ENCODE data around the gene RBFOX1. TPM values are rescaled to one million over a fixed set of nuclear protein-coding genes. Genes with fewer than 3 reads are reported as not detected.

Gene RBFOX1
- total and polyA plus RNA-seq, 5 experiments from 2014 or later: not detected

- no peak overlapping the region for H3K27ac Mint-ChIP-seq
- ATAC-seq: no peak
- no peaks in the 10 kb centered on the region for H3K36me3 Mint-ChIP-seq
- POLR2A ChIA-PET: no interaction called here
- no peaks in the 10 kb centered on the region for H3K27me3 Mint-ChIP-seq
- DNase-seq: no peak
- peaks cover 0 to 21% (median 8%) of the 10 kb centered on the region in 9 donors for H3K9me3 Mint-ChIP-seq
- no peaks in the 10 kb centered on the region for H3K4me1 Mint-ChIP-seq
- no peak overlapping the region for H3K4me3 Mint-ChIP-seq
These were observed 403.6 kb downstream of the RBFOX1 start for GRCh38 chr16:7736138-7736665.

- Mint-ChIP-seq H3K4me1 (no peaks in the 10 kb centered on the region), H3K36me3 (no peaks in the 10 kb centered on the region), H3K4me3 (no peak overlapping the region), H3K9me3 (peaks cover 0 to 31% (median 13%) of the 10 kb centered on the region in 9 donors), H3K27ac (no peak overlapping the region), H3K27me3 (no peaks in the 10 kb centered on the region)
- POLR2A ChIA-PET: no interaction called here
- DNase-seq: no peak
- ATAC-seq: no peak
These were observed 410.0 kb downstream of the RBFOX1 start for GRCh38 chr16:7742626-7743025.

- H3K4me3 Mint-ChIP-seq: no peak overlapping the region
- POLR2A ChIA-PET: no interaction called here
- H3K36me3 Mint-ChIP-seq: no peaks in the 10 kb centered on the region
- peaks cover 0 to 20% (median 14%) of the 10 kb centered on the region in 9 donors for H3K9me3 Mint-ChIP-seq
- H3K27ac Mint-ChIP-seq: no peak overlapping the region
- DNase-seq: no peak
- H3K4me1 Mint-ChIP-seq: no peaks in the 10 kb centered on the region
- no peaks in the 10 kb centered on the region for H3K27me3 Mint-ChIP-seq
- no peak for ATAC-seq
These were observed 412.1 kb downstream of the RBFOX1 start for GRCh38 chr16:7744546-7745264.

- Mint-ChIP-seq H3K27me3 (no peaks in the 10 kb centered on the region), H3K36me3 (no peaks in the 10 kb centered on the region), H3K4me3 (no peak overlapping the region), H3K4me1 (no peaks in the 10 kb centered on the region), H3K9me3 (peaks cover 0 to 17% (median 11%) of the 10 kb centered on the region in 9 donors), H3K27ac (no peak overlapping the region)
- no peak for ATAC-seq
- POLR2A ChIA-PET: no interaction called here
- DNase-seq: no peak
These were observed 412.6 kb downstream of the RBFOX1 start for GRCh38 chr16:7745276-7745675.

GRCh38 chr16:7746941-7747340 is 414.3 kb downstream of the RBFOX1 start:
- no peaks in the 10 kb centered on the region for H3K4me1 Mint-ChIP-seq
- H3K9me3 Mint-ChIP-seq: peaks cover 0 to 16% (median 11%) of the 10 kb centered on the region in 9 donors
- H3K27me3 Mint-ChIP-seq: no peaks in the 10 kb centered on the region
- POLR2A ChIA-PET: no interaction called here
- ATAC-seq: no peak
- no peak for DNase-seq
- no peak overlapping the region for H3K4me3 Mint-ChIP-seq
- no peak overlapping the region for H3K27ac Mint-ChIP-seq
- H3K36me3 Mint-ChIP-seq: no peaks in the 10 kb centered on the region

- ATAC-seq (no peak), DNase-seq (no peak)
- no peak overlapping the region for H3K27ac Mint-ChIP-seq
- no peaks in the 10 kb centered on the region for H3K36me3 Mint-ChIP-seq
- peaks cover 0 to 23% (median 11%) of the 10 kb centered on the region in 9 donors for H3K9me3 Mint-ChIP-seq
- POLR2A ChIA-PET: no interaction called here
- H3K4me3 Mint-ChIP-seq: no peak overlapping the region
- H3K4me1 Mint-ChIP-seq: no peaks in the 10 kb centered on the region
- H3K27me3 Mint-ChIP-seq: no peaks in the 10 kb centered on the region
These were observed 415.9 kb downstream of the RBFOX1 start for GRCh38 chr16:7748522-7748921.

GRCh38 chr16:7755347-7755882 is 422.8 kb downstream of the RBFOX1 start:
- Mint-ChIP-seq H3K27me3 (no peaks in the 10 kb centered on the region), H3K4me1 (no peaks in the 10 kb centered on the region), H3K9me3 (peaks cover 0 to 18% (median 8%) of the 10 kb centered on the region in 9 donors), H3K36me3 (no peaks in the 10 kb centered on the region), H3K27ac (no peak overlapping the region), H3K4me3 (no peak overlapping the region)
- DNase-seq: no peak
- ATAC-seq: no peak
- POLR2A ChIA-PET: no interaction called here
